ENCODE measurements around the gene MRPL17.
"Not testable (repeated sequence)": the region's sequence is repeated elsewhere in the genome, so short reads cannot be mapped to it uniquely, and the experiment has no call there.

The MRPL17 gene

DNA sequence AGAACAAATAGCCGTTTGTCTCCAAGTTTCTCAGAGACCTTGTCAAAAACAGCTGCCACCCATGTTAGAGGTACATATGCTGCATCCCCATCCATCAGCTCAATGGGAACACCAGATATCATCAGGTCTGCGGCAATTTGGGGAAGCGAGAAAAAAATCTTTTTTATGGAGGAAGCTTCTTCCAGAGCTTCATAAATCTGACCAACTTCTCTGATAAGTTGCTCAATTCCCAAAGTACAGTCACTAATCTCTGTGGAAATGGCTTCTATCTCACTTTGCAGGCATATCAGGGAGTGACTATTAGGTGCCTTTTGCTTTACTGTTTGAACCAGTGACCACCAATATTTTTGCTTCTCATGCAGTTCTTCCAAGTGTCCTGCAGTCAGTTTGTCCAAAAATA, 34.3 kb upstream of the MRPL17 start:
- TF ChIP-seq, protein P1, sequence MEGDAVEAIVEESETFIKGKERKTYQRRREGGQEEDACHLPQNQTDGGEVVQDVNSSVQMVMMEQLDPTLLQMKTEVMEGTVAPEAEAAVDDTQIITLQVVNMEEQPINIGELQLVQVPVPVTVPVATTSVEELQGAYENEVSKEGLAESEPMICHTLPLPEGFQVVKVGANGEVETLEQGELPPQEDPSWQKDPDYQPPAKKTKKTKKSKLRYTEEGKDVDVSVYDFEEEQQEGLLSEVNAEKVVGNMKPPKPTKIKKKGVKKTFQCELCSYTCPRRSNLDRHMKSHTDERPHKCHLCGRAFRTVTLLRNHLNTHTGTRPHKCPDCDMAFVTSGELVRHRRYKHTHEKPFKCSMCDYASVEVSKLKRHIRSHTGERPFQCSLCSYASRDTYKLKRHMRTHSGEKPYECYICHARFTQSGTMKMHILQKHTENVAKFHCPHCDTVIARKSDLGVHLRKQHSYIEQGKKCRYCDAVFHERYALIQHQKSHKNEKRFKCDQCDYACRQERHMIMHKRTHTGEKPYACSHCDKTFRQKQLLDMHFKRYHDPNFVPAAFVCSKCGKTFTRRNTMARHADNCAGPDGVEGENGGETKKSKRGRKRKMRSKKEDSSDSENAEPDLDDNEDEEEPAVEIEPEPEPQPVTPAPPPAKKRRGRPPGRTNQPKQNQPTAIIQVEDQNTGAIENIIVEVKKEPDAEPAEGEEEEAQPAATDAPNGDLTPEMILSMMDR (IDR thresholded peaks at IDR 0.05; ENCODE audit: borderline replicate concordance, control extremely low read depth, extremely low read depth, insufficient read depth, missing control alignments), result no peak
- no peak for DNase-seq (ENCODE audit: low spot score)
- in situ Hi-C loops (cut with MboI; ENCODE audit: low sequenced_read_pairs, unreplicated experiment), result no loop called here

DNA sequence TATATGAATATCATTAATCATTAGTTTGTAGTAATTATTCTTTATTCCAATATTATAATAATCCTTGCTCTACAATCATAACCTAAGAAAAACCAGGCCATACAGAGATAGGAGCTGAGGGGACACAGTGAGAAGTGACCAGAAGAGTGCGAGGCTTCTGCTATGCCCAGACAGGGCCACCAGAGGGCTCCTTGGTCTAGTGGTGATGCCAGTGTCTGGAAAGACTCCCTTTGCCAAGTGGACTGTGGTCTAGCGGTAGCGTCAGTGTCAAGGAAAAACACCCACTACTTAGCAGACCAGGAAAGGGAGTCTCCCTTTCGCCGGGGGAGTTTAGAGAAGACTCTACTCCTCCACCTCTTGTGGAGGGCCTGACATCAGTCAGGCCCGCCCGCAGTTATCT, 28.4 kb upstream of the MRPL17 start:
- DNase-seq (ENCODE audit: low spot score); in situ Hi-C loops (cut with MboI; ENCODE audit: low sequenced_read_pairs, unreplicated experiment): not testable (repeated sequence)
- TF ChIP-seq, protein P1 (IDR thresholded peaks at IDR 0.05; ENCODE audit: borderline replicate concordance, control extremely low read depth, extremely low read depth, insufficient read depth, missing control alignments), result peak; percentile 38

DNA sequence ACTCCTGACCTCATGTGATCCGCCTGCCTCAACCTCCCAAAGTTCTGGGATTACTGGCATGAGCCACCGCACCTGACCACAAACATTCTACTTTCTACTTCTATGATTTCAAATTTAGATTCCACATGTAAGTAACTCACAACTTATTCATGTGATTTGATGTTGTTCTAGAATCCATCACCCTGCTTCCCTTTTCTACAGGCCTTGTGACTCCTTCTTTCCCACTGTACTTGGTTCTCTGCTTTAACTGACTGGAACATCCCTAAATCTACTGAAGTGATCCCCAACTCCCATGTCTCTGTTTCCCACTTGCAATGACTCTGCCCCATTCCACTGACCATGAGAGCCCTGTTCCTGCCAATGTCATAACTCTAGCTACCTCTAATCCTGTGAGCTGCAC, 25.7 kb upstream of the MRPL17 start:
- no peak for DNase-seq (ENCODE audit: low spot score)
- TF ChIP-seq, protein P1 (IDR thresholded peaks at IDR 0.05; ENCODE audit: borderline replicate concordance, control extremely low read depth, extremely low read depth, insufficient read depth, missing control alignments), result no peak
- in situ Hi-C loops (cut with MboI; ENCODE audit: low sequenced_read_pairs, unreplicated experiment), result no loop called here

DNA sequence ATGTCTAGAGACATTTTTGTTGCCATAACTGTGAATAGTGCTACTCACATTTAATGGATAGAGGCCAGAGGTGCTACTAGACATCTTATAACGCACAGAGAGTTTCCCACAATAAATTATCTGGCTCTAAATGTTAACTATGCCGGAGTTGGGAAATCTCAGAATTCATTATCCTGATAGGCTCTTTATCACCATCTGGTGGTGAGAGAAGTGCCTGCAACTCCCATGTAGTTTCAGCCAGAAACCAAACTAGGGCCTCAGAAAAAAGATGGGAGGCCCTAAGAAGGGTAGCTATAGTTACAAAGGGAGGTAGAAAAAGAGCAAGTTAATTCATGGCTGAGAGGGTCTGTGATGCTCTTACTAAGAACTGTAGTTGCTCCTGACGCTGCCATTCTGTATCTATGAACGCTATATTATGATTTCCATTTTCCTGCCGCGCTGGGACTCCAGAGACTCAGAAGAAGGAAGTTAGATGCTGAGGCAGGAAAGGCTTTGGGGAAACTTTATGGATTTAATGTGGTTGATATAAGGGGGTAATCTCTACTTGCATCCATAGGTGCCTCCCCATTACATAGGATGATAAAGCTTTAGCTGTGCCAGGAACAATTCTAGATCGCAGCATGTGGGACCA, 22.9 kb upstream of the MRPL17 start:
- DNase-seq (ENCODE audit: low spot score), result peak; percentile 47
- in situ Hi-C loops (cut with MboI; ENCODE audit: low sequenced_read_pairs, unreplicated experiment), result no loop called here
- TF ChIP-seq, protein P1 (IDR thresholded peaks at IDR 0.05; ENCODE audit: borderline replicate concordance, control extremely low read depth, extremely low read depth, insufficient read depth, missing control alignments), result peak; percentile 76

DNA sequence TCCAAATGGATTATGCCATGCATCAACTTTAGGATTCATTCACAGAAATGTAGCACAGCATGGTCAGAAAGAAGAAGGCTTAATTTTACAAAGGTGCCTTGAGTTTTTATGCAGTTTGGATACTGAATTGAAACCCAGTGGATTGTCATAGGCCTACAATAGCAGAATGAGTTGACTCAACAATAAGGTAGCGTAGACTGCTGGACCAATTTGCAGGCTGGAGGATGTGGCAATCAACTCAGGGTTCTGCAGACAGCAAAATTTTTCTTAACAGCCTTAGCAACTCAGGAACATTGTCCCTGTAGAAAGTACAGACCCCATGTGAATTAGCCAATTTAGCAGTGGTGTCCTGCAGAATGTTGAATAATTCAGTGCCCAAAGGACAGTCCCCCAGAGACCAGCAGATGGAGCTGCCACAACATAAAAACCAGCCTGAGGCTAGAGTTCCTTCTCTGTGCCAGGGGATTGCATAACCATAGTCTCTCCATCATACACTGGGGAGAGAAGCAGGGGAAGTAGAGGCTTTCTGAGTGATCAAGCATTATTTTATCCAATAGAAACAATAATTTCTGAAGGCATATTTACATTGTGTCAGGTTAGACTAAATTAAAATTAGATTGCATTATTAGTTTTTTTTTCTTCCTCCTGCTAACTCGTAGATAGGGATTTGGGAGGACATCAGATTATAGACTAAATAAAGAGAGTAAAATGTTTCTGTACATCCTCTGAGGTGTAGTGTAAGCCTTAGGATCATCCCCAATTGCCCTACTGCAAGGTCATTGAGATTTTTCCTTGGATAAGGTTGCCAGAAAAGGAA, 20.3 kb upstream of the MRPL17 start:
- in situ Hi-C loops (cut with MboI; ENCODE audit: low sequenced_read_pairs, unreplicated experiment), result no loop called here
- TF ChIP-seq, protein P1 (IDR thresholded peaks at IDR 0.05; ENCODE audit: borderline replicate concordance, control extremely low read depth, extremely low read depth, insufficient read depth, missing control alignments), result no peak
- no peak for DNase-seq (ENCODE audit: low spot score)

DNA sequence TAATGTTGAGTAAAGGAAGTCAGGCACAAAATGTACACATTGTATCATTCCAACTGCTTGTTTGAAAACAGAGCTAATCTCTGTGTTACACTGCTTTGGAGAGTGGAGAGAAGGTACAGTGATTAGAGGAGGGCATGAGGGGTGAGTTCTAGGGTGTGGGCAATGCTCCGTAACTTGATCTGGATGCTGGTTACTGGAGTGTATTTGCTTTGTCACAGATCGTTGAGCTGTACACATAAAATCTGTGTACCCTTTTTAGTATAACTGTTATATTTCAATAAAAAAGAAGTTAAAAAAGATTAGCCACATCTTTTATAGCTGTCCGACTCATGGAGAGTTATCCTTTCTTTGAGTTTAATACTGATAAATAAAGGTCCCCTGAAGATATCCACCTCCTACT, 18.8 kb upstream of the MRPL17 start:
- DNase-seq (ENCODE audit: low spot score); in situ Hi-C loops (cut with MboI; ENCODE audit: low sequenced_read_pairs, unreplicated experiment): not testable (repeated sequence)

DNA sequence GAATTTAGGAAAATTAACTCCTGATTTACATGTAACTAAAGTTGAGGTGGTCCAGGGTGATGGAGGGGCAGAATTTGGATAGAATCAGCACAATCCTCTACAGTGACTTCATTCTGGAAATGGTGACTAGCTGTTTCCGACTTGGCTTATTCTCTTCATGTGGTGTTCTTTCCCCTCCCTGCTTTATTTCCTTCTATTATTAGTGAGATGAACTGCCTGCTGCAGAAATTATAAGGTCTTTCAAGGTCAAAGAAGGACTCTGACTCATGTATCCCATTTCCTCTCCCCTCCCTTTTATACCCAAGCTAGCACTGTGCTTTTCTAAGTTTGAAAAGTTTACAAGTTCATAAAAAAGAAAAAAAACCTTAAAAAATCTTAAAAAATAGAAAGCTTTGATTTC, 12.2 kb upstream of the MRPL17 start:
- TF ChIP-seq, protein P1 (IDR thresholded peaks at IDR 0.05; ENCODE audit: borderline replicate concordance, control extremely low read depth, extremely low read depth, insufficient read depth, missing control alignments), result no peak
- in situ Hi-C loops (cut with MboI; ENCODE audit: low sequenced_read_pairs, unreplicated experiment), result no loop called here
- DNase-seq (ENCODE audit: low spot score), result no peak

Measured in GM13976 (cell line).